Measurements from ENCODE around the gene PHACTR4.
"Not testable (repeated sequence)": the region's sequence is repeated elsewhere in the genome, so short reads cannot be mapped to it uniquely, and the experiment has no call there.

Gene PHACTR4

DNA sequence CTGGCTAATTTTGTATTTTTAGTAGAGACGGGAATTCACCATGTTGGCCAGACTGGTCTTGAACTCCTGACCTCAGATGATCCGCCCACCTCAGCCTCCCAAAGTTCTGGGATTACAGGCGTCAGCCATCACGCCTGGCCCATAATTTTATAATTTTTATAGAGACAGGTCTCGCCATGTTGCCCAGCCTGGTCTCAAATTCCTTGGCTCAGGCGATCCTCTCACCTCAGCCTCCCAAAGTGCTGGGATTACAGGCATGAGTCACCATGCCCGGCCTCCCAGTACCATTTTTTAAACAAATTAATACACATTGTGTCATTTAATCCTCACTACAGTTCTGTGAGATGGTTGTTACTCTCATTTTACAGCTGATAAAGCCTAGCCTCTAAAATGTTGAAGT is 3.9 kb downstream of the PHACTR4 start:
- DNase-seq, result not testable (repeated sequence)

GRCh38 chr1:28374297-28374696 is 4.8 kb downstream of the PHACTR4 start:
- no peak for DNase-seq

- not testable (repeated sequence) for DNase-seq
These were observed 6.1 kb downstream of the PHACTR4 start for GRCh38 chr1:28375598-28375997.

DNA sequence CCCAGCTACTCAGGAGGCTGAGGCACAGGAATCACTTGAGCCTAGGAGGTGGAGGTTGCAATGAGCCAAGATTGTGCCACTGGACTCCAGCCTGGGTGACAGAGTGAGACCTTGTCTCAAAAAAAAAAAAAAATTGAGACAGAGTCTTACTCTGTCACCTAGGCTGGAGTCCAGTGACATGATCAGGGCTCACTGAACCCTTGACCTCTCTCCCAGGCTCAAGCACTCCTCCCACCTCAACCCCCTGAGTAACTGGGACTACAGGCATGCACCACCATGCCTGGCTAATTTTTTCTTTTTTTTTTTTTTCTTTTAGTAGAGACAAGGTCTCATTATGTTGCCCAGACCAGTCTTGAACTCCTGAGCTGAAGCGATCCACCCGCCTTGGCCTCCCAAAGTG is 6.7 kb downstream of the PHACTR4 start:
- not testable (repeated sequence) for DNase-seq

- DNase-seq, result no peak
These were observed 9.4 kb downstream of the PHACTR4 start for GRCh38 chr1:28378906-28379305.

GRCh38 chr1:28380394-28380793 is 10.9 kb downstream of the PHACTR4 start:
- no peak for DNase-seq

DNA sequence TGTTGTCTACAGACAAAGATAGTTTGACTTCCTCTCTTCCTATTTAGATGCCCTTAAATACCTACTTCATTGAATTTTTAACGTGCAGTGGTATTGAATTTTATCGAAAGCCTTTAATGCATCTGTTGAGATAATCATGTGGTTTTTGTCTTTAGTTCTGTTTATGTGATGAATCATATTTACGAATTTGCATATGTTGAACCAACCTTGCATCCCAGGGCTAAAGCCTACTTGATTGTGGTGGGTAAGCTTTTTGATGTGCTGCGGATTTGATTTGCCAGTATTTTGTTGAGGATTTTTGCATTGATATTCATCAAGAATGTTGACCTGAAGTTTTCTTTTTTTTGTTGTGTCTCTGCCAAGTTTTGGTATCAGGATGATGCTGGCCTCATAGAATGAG is 14.2 kb downstream of the PHACTR4 start:
- DNase-seq, result not testable (repeated sequence)

- no peak for DNase-seq
These were observed 22.6 kb downstream of the PHACTR4 start for GRCh38 chr1:28392027-28392652.

- DNase-seq, result no peak
These were observed 24.6 kb downstream of the PHACTR4 start for GRCh38 chr1:28394136-28394535.

DNA sequence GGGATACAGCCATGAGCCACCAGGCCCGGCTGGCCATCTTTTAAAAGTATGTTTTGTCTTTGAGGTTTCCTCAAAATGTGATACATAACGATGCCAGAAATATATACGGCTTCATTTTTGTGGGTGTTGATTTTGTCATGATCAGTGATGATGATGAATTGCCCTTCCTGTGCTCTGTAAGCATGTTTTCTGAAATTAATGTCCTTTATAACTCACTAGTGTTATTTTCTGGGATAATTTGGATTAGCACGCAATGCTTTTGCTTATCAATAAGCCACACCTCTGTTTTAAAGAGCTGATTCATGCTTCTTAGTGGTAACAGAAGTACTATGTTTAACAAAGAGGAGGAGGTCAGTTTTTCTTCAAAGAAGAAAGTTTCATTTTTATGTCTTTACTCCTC is 25.6 kb downstream of the PHACTR4 start:
- DNase-seq, result no peak

DNA sequence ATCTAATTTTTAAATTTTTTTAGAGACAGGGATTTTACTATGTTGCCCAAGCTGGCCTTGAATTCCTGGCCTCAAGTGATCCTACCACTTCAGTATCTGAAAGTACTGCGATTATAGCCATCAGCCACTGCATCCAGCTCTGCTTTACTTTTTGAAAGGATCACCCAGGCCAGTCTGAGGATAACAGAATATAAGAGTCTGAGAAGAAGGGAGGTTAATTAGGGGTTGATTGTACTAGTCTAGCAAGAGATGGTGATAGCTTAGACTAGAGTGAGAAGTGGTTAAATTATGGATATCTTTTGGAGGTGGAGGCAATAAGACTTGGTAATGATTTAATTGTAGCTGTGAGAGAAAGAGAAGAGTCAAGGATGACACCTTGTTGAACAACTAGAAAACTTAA is 32.2 kb downstream of the PHACTR4 start:
- DNase-seq, result no peak

DNA sequence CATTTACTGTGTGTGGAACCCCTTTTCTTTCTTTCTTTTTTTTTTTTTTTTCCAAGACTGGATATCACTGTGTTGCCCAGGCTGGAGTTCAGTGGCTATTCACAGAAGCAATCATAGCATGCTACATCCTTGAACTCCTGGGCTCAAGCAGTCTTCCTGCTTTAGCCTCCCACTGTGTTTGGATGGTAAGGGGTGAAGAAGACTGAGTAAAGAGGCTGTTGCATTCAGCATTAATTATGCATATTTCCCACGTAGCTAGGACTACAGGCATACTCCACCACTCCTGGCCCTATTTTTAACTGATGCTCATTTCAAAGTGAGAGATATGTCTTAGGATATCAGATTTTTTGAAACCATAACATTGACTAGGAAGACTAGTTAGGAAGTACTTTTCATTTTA is 39.5 kb downstream of the PHACTR4 start:
- DNase-seq, result no peak

DNA sequence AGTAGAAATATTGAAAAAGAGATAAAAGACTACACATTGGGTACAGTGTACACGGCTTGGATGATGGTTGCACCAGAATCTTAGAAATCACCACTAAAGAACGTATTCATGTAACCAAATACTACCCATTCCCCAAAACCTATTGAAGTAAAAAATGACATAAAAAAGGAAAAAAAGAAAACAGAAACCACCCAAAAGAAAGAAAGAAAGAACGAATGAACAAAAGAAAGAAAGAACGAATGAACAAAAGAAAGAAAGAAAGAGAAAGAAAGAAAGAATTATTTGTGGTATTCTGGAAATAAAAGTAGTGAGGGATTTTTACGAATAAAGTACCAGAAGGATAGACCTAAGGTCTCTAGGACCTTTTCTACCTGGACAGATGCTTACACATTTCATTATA is 42.1 kb downstream of the PHACTR4 start:
- DNase-seq, result no peak

- DNase-seq, result no peak
These were observed 43.2 kb downstream of the PHACTR4 start for GRCh38 chr1:28412731-28413130.

GRCh38 chr1:28416509-28417194 is 47.1 kb downstream of the PHACTR4 start:
- no peak for DNase-seq

DNA sequence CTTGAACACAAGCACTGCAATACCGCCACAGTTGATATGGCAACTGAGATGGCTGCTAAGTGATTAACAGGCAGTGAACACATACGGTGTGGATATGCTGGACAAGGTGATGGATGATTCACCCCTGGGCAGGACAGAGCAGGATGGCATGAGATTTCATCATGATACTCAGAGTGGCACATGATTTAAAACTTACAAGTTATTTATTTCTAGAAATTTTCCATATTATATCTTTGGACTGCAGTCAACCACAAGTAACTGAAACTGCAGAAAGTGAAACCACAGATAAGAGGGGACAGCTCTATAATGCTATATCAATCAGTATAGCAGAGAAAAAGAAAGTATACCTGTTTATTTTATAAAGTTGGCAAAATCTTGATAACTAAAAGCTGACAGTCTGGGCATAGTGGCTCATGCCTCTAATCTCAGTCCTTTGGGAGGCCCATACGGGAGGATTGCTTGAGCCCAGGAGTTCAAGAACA is 47.9 kb downstream of the PHACTR4 start:
- DNase-seq, result no peak

GRCh38 chr1:28417926-28418637 is 48.5 kb downstream of the PHACTR4 start:
- no peak for DNase-seq

- DNase-seq, result no peak
These were observed 52.2 kb downstream of the PHACTR4 start for GRCh38 chr1:28421744-28422143.

DNA sequence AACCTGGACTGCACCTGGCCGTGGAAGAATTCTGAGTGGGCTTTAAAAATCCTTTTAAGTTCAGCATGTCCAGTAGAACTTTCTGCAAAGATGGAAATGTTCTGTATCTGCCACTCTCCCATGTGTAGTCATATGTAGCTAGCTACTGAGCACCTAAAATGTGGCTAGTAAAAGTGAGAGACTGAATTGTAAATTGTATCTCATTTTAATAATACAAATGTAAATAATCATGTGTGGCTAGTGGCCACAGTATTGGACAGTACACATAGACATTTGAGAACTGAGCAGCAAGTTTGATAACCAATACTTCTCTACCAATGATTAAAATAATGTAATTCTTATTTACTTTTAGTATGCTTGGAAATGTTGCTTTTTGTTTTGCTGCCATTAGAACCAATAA is 57.3 kb downstream of the PHACTR4 start:
- DNase-seq, result no peak

DNA sequence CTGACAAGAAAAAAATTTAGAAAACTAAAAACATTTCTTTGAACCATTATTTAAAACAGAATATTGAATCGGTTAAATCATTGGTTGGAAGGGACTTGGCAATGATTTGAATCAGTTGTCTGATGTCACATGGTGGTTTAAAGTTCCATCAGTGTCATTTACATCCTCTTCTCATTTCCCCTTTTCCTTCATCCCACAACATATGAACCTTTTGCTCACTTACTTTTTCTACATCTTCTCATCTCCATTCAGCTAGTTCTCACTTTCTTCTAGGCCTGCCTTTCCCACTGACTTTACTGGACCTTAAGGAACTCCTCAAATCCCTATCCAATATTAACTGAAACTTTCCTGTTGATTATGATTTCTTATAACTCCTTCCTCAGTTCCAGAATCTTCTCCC is 58.5 kb downstream of the PHACTR4 start:
- DNase-seq, result no peak

DNA sequence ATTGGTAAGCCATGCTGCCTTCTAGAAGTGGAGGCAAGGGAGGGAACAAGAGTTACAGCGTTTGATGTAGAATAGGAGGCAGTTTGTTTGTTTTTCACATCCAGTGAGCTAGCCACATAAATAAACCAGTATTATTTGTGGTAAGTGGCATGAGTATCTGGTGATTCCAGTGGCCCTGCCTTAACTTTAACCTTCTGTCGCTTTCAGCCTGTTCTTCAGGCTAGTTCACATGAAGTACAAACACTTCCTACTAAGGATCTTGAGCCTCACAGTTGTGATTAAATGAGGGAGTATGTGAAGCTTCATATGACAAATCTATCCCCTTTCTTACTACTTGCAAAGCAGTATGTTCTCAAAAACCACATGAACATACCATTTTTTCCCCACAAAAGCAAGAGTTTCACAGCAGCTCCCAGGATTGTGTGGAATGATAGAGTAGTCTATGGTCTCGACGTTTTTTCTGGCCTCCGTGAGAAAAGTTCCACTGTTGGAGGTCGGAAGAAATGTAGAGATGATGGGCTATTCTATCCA is 59.5 kb downstream of the PHACTR4 start:
- no peak for DNase-seq

DNA sequence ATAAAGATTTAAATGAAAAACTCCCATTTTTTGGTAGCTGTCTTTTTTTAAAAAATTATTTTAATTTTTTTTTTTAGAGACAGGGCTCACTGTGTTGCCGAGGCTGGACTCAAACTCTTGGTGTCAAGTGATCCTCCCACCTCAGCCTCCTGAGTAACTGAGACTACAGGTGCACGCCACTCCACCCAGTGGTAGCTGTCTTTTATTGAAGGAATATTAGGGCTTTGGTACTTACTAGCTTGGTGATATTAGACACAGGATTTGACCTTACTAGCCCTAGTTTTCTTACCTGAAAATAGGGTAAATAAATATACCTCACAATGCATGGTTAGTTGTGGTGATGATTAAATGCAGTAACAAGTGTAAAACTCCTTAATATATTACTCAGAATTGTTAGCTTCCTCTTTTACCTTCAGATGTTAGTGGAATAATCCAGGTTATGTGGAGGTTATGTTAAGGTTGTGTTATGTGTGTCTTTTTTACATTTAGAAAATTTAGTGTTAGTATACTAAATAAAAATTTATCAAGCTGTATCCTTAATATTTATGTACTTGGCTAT is 66.8 kb downstream of the PHACTR4 start:
- DNase-seq, result no peak

- DNase-seq, result no peak
These were observed 67.9 kb downstream of the PHACTR4 start for GRCh38 chr1:28437264-28437923.

Measured in right hindlimb (tissue), 1 donor.